Ishikawa (cell line): ENCODE results near the gene CNTD1.
A peak's percentile ranks its signal among the peaks of the same experiment; 100 is the strongest.

Experiments
- CEBPB ChIP-seq: IDR thresholded peaks from 2 replicates; pipeline ENCODE4 v1.6.1; 2012
- CREB1 ChIP-seq: IDR thresholded peaks from 2 replicates; pipeline ENCODE4 v1.6.1; 2012; ENCODE audit warnings: low read depth
- EGR1 ChIP-seq: IDR thresholded peaks from 2 replicates; pipeline ENCODE4 v1.6.1; 2012
- EP300 ChIP-seq: IDR thresholded peaks from 2 replicates; pipeline ENCODE4 v1.6.1; 2012; ENCODE audit warnings: borderline replicate concordance
- FOXM1 ChIP-seq: IDR thresholded peaks from 2 replicates; pipeline ENCODE4 v1.6.1; 2012; ENCODE audit warnings: low read depth, borderline replicate concordance
- NFIC ChIP-seq: IDR thresholded peaks from 2 replicates; pipeline ENCODE4 v1.6.1; 2012
- RAD21 ChIP-seq: IDR thresholded peaks from 2 replicates; pipeline ENCODE4 v1.6.1; 2012; ENCODE audit warnings: low read depth
- TAF1 ChIP-seq: IDR thresholded peaks from 2 replicates; pipeline ENCODE4 v1.6.1; 2012; ENCODE audit warnings: low read depth, mild to moderate bottlenecking
- TCF12 ChIP-seq: IDR thresholded peaks from 2 replicates; pipeline ENCODE4 v1.6.1; 2012; ENCODE audit warnings: low read depth
- TEAD4 ChIP-seq: IDR thresholded peaks from 2 replicates; pipeline ENCODE4 v1.6.1; 2012
- YY1 ChIP-seq: IDR thresholded peaks from 2 replicates; pipeline ENCODE4 v1.6.1; 2012; ENCODE audit warnings: low read depth
- ZBTB7A ChIP-seq: IDR thresholded peaks from 2 replicates; pipeline ENCODE4 v1.6.1; 2012; ENCODE audit warnings: low read depth
- TF ChIP-seq, protein P1 (sequence below): IDR thresholded peaks from 2 replicates; pipeline ENCODE4 v1.6.1; 2012; ENCODE audit warnings: low read depth, mild to moderate bottlenecking
- TF ChIP-seq, protein P2 (sequence below): IDR thresholded peaks from 2 replicates; pipeline ENCODE4 v1.6.1; 2012
- TF ChIP-seq, protein P3 (sequence below): IDR thresholded peaks from 2 replicates; pipeline ENCODE4 v1.6.1; 2012

The CNTD1 gene

DNA sequence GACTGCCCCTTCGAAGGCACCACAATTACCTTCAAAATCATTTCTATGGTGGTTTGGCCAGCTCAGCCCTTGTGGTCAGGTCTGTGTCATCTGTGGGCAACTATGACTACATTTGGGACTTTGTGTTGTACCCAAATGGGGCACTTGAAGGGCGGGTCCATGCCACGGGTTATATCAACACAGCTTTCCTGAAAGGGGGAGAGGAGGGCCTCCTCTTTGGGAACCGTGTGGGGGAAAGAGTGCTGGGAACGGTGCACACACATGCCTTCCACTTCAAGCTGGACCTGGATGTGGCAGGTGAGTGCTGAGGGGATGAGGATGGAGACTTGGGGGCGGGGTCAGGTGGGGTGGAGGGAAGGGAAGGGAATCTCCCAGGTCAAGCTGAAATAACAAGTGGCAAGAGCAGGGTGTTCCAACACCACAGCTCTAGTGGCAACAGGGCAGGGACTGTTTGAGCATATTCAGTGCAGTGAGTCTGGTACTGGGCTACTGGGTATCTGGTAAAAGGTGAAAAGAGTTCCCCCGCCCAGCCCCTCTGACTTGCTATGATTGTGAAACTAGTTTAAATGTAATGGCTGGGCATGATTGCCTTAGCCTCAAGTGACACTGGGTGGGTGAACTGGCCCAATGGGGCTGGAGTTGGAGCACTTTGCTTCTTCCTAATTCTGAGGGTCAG is 47.4 kb downstream of the CNTD1 start:
- TF ChIP-seq FOXM1 (no peak), NFIC (no peak), TAF1 (no peak), CREB1 (no peak), TEAD4 (no peak), RAD21 (no peak)

DNA sequence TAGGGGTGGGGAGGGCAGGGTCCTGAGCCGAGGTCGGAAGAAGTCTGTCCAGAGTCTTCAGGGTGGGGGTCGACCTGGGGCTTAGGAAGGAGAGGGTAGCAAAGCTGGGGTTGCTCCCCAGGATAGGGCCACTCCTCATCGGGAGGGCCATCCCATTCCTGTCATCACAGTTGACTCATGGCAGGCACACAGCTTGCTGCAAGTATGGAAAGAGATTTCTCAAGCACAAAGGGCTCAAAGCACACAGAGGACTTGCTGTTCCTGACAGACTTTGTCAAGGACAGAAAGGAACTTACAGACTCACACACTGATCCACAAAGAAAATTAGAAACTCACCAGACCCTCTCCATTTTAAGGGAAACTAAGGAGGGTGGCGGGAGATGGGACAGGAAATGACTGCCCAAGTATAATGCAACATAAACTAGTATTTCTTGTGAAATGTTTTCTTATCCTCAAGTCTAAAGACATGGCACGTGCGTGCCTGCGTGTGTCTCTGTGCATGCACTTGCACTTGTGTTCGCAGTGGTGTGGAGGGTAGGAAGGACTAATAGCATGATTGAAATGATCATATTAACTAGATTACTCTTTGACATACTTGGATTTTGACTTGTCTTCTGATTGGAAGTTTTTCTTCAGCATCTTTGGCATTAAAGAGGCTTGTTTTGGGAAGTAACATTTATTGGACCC is 48.1 kb downstream of the CNTD1 start:
- TF ChIP-seq YY1 (no peak), TCF12 (no peak), RAD21 (no peak), ZBTB7A (no peak), CEBPB (no peak), EGR1 (no peak), EP300 (no peak), TAF1 (no peak), NFIC (no peak), TEAD4 (no peak), CREB1 (no peak), FOXM1 (no peak)
- TF ChIP-seq, protein P1, sequence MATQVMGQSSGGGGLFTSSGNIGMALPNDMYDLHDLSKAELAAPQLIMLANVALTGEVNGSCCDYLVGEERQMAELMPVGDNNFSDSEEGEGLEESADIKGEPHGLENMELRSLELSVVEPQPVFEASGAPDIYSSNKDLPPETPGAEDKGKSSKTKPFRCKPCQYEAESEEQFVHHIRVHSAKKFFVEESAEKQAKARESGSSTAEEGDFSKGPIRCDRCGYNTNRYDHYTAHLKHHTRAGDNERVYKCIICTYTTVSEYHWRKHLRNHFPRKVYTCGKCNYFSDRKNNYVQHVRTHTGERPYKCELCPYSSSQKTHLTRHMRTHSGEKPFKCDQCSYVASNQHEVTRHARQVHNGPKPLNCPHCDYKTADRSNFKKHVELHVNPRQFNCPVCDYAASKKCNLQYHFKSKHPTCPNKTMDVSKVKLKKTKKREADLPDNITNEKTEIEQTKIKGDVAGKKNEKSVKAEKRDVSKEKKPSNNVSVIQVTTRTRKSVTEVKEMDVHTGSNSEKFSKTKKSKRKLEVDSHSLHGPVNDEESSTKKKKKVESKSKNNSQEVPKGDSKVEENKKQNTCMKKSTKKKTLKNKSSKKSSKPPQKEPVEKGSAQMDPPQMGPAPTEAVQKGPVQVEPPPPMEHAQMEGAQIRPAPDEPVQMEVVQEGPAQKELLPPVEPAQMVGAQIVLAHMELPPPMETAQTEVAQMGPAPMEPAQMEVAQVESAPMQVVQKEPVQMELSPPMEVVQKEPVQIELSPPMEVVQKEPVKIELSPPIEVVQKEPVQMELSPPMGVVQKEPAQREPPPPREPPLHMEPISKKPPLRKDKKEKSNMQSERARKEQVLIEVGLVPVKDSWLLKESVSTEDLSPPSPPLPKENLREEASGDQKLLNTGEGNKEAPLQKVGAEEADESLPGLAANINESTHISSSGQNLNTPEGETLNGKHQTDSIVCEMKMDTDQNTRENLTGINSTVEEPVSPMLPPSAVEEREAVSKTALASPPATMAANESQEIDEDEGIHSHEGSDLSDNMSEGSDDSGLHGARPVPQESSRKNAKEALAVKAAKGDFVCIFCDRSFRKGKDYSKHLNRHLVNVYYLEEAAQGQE: no peak
- TF ChIP-seq, protein P2, sequence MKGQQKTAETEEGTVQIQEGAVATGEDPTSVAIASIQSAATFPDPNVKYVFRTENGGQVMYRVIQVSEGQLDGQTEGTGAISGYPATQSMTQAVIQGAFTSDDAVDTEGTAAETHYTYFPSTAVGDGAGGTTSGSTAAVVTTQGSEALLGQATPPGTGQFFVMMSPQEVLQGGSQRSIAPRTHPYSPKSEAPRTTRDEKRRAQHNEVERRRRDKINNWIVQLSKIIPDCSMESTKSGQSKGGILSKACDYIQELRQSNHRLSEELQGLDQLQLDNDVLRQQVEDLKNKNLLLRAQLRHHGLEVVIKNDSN: no peak
- TF ChIP-seq, protein P3, sequence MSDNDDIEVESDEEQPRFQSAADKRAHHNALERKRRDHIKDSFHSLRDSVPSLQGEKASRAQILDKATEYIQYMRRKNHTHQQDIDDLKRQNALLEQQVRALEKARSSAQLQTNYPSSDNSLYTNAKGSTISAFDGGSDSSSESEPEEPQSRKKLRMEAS: no peak

DNA sequence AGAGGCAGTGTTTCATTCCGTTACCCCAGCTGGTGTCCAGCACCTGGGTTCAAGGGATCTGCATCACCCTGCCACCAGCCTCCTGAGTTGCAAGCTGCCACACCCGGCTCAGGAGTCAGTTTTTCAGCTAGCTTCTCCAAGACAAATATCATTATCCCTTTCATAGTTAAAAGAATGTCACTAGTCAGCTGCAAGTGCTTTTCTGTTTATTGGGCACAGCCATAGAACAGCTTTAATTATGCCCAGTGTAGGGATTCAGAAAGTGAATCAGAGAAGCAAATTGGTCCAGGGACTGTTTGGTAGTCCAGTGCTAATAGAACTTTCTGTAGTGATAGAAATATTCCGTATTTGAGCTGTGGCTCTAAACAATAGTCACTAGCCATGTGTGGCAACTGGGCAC is 49.4 kb downstream of the CNTD1 start:
- TF ChIP-seq, protein P2: no peak
- no peak for TF ChIP-seq NFIC

DNA sequence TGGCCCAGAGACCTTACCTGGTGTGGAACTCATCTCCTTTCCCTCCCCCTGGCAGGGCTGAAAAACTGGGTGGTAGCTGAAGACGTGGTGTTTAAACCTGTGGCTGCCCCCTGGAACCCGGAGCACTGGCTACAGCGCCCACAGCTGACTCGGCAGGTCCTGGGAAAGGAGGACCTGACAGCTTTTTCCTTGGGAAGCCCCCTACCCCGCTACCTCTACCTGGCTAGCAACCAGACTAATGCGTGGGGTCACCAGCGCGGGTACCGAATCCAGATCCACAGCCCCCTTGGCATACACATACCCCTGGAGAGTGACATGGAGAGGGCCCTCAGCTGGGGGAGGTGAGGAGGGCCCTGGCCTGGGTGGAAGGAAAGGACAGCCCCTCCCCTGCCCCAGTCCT is 50.4 kb downstream of the CNTD1 start:
- TF ChIP-seq TCF12: no peak
- TF ChIP-seq TAF1: no peak
- TF ChIP-seq TEAD4: no peak
- no peak for TF ChIP-seq YY1
- no peak for TF ChIP-seq FOXM1
- TF ChIP-seq EP300: no peak
- TF ChIP-seq ZBTB7A: no peak
- TF ChIP-seq CEBPB: no peak

DNA sequence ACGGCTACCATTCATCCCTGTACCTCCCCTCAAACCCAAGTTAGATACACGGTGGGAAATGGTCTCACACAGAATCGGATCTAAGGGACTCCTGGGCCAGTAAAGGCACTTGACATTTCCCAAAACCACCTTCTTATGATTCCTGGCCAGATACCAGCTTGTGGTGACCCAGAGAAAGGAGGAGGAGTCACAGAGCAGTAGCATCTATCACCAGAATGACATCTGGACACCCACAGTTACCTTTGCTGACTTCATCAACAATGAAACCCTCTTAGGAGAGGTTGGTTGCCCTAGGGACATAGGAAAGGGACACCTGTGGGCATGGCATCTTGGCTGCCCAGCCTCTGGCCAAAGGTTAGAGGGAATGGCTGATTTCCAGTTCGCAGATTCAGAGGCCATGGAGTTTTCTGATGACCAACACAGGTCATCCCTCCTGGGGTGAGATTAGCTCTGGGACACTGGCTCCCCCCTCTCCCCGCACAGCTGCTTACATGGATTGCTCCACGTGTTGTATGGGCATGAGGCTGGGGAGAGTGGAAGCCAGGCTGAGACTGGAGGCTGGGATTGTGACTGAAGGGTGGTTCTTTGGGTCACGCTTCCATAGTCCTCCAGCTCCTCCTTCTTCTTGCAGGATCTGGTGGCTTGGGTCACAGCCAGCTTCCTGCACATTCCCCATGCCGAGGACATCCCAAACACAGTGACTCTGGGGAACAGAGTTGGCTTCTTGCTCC is 51.0 kb downstream of the CNTD1 start:
- TF ChIP-seq, protein P3: peak; percentile 58; the same call in 1 of the 2 replicates
- TF ChIP-seq NFIC (0 out of 2 replicates have a peak, but pooled peaks have one; percentile 14), CEBPB (no peak)

DNA sequence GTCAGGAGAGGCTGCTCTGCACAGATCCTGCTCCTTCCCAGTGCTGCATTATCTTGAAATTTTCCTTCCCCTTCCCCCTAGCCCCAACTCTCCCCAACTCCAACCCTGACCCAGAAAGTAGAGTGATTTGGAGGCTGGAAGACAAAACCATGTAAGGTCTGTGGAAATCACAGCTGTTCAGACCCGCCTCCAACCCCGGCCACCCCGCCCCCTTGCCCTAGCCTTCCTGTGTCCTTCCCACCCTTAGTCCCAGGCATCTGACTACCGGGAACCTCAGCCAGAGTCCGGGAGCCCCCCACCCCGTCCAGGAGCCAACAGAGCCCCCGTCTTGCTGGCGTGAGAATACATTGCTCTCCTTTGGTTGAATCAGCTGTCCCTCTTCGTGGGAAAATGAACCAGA is 52.3 kb downstream of the CNTD1 start, which contains the start of gene AOC3:
Gene AOC3, plus strand, starts transcription at position 246 of the 400 bp plus-strand sequence. Its CDS starts 145 bp downstream, at position 391.
- no peak for TF ChIP-seq RAD21
- TF ChIP-seq EP300: no peak
- TF ChIP-seq CEBPB: no peak
- TF ChIP-seq NFIC: no peak
- no peak for TF ChIP-seq TAF1
- no peak for TF ChIP-seq TEAD4
- TF ChIP-seq, protein P2: no peak
- TF ChIP-seq YY1: no peak
- no peak for TF ChIP-seq CREB1
- no peak for TF ChIP-seq ZBTB7A
- no peak for TF ChIP-seq FOXM1
- TF ChIP-seq, protein P3: no peak
- TF ChIP-seq, protein P1: no peak
